Naive B cell (primary cell): ENCODE data around the gene TMEM217. TPM values are rescaled to one million over a fixed set of nuclear protein-coding genes. Genes with fewer than 3 reads are reported as not detected.
A peak's percentile ranks its signal among the peaks of the same experiment; 100 is the strongest.
"Not testable (repeated sequence)": the region's sequence is repeated elsewhere in the genome, so short reads cannot be mapped to it uniquely, and the experiment has no call there.

Source experiments
- ATAC-seq, 2 donors: fragments of 150-1000 bp; cut with Tn5 transposase; 2 replicates each; pipeline ENCODE4 v1.10.0; 2021; ENCODE audit warnings: low read depth in 2 of 2, mild to moderate bottlenecking in 2 of 2, moderate library complexity in 2 of 2
- DNase-seq: peaks from one replicate; pipeline ENCODE4 v3.0.0; 2022
- H3K27ac Mint-ChIP-seq, 6 donors: one replicate each; pipeline ENCODE4 v1.8.0; 2020 to 2022; ENCODE audit warnings: mild to moderate bottlenecking in 6 of 6, mixed read lengths in 6 of 6, moderate library complexity in 5 of 6, inconsistent platforms in 2 of 6
- H3K27me3 Mint-ChIP-seq, 3 donors: one replicate each; pipeline ENCODE4 v1.8.0; 2021 to 2022; ENCODE audit warnings: mixed read lengths in 3 of 3, mild to moderate bottlenecking in 1 of 3
- H3K36me3 Mint-ChIP-seq, 2 donors: one replicate each; pipeline ENCODE4 v1.8.0; 2020 to 2022; ENCODE audit warnings: mixed read lengths in 2 of 2, inconsistent platforms in 1 of 2, mild to moderate bottlenecking in 1 of 2
- H3K4me1 Mint-ChIP-seq, 3 donors: one replicate each; pipeline ENCODE4 v1.8.0; 2020 to 2022; ENCODE audit warnings: mixed read lengths in 3 of 3, inconsistent platforms in 1 of 3, mild to moderate bottlenecking in 1 of 3, moderate library complexity in 1 of 3
- H3K4me3 Mint-ChIP-seq, 8 donors: one replicate each; pipeline ENCODE4 v1.8.0; 2020 to 2022; ENCODE audit warnings: mild to moderate bottlenecking in 8 of 8, mixed read lengths in 8 of 8, moderate library complexity in 8 of 8, inconsistent platforms in 2 of 8
- H3K9me3 Mint-ChIP-seq, 7 donors: one replicate each; pipeline ENCODE4 v1.8.0; 2020 to 2022; ENCODE audit warnings: mixed read lengths in 7 of 7, mild to moderate bottlenecking in 5 of 7, inconsistent platforms in 2 of 7, moderate library complexity in 1 of 7
- polyA plus RNA-seq, 6 donors: library from polyadenylated mRNA; unstranded; fragments of 300-500 nt; fragmentation: Illumina TruSeq; gene quantifications; one replicate each; pipeline ENCODE4 v1.2.3, GENCODE V29; 2021; ENCODE audit warnings: low read depth in 6 of 6

TMEM217 gene
- polyA plus RNA-seq, 6 donors from 2014 or later, result 0.18 to 0.96 (median 0.32) TPM; not detected in 3

GRCh38 chr6:37192666-37193065, 65.3 kb downstream of the TMEM217 start:
- peaks cover 0 to 5% (median 4%) of the 10 kb centered on the region in 3 donors for H3K27me3 Mint-ChIP-seq
- no peaks in the 10 kb centered on the region for H3K9me3 Mint-ChIP-seq
- H3K4me1 Mint-ChIP-seq, result peaks cover 0 to 4% (median 0%) of the 10 kb centered on the region in 3 donors
- no peak for DNase-seq
- ATAC-seq, result no peak
- no peak overlapping the region for H3K27ac Mint-ChIP-seq
- peak overlapping the region in 1 of 8 donors; percentile 25 for H3K4me3 Mint-ChIP-seq
- no peaks in the 10 kb centered on the region for H3K36me3 Mint-ChIP-seq

- peak overlapping the region in 1 of 8 donors; percentile 25 for H3K4me3 Mint-ChIP-seq
- peaks cover 0 to 10% (median 0%) of the 10 kb centered on the region in 3 donors for H3K27me3 Mint-ChIP-seq
- H3K36me3 Mint-ChIP-seq, result no peaks in the 10 kb centered on the region
- H3K4me1 Mint-ChIP-seq, result peaks cover 9 to 18% (median 10%) of the 10 kb centered on the region in 3 donors
- peak overlapping the region in 1 of 6 donors; percentile 59 for H3K27ac Mint-ChIP-seq
- DNase-seq (no peak), ATAC-seq (no peak)
- H3K9me3 Mint-ChIP-seq, result no peaks in the 10 kb centered on the region
Observed at GRCh38 chr6:37190159-37190535, 67.8 kb downstream of the TMEM217 start.

- H3K4me3 Mint-ChIP-seq, result no peak overlapping the region
- ATAC-seq, result no peak
- peaks cover 0 to 10% (median 0%) of the 10 kb centered on the region in 3 donors for H3K27me3 Mint-ChIP-seq
- no peaks in the 10 kb centered on the region for H3K9me3 Mint-ChIP-seq
- no peaks in the 10 kb centered on the region for H3K36me3 Mint-ChIP-seq
- H3K27ac Mint-ChIP-seq, result no peak overlapping the region
- no peak for DNase-seq
- peaks cover 9 to 18% (median 10%) of the 10 kb centered on the region in 3 donors for H3K4me1 Mint-ChIP-seq
Observed at GRCh38 chr6:37188962-37189510, 68.9 kb downstream of the TMEM217 start.

GRCh38 chr6:37187321-37188022, 70.5 kb downstream of the TMEM217 start:
- DNase-seq (no peak), ATAC-seq (no peak)
- Mint-ChIP-seq H3K27me3 (peaks cover 0 to 7% (median 0%) of the 10 kb centered on the region in 3 donors), H3K9me3 (no peaks in the 10 kb centered on the region), H3K27ac (peak overlapping the region in 1 of 6 donors; percentile 70), H3K36me3 (no peaks in the 10 kb centered on the region), H3K4me1 (peaks cover 15 to 30% (median 16%) of the 10 kb centered on the region in 3 donors), H3K4me3 (no peak overlapping the region)

GRCh38 chr6:37185949-37186720, 71.8 kb downstream of the TMEM217 start:
- Mint-ChIP-seq H3K4me1 (peaks cover 15 to 33% (median 16%) of the 10 kb centered on the region in 3 donors), H3K27ac (peak overlapping the region in 3 of 6 donors; percentile 40 to 67 (median 47)), H3K4me3 (peak overlapping the region in 1 of 8 donors; percentile 7)
- H3K9me3 Mint-ChIP-seq, DNase-seq, H3K27me3 Mint-ChIP-seq, H3K36me3 Mint-ChIP-seq, ATAC-seq: not testable (repeated sequence)

- Mint-ChIP-seq H3K27me3 (peaks cover 0 to 6% (median 0%) of the 10 kb centered on the region in 3 donors), H3K27ac (peak overlapping the region in 2 of 6 donors; percentile 10 to 76), H3K9me3 (no peaks in the 10 kb centered on the region), H3K36me3 (no peaks in the 10 kb centered on the region), H3K4me1 (peaks cover 18 to 36% (median 20%) of the 10 kb centered on the region in 3 donors), H3K4me3 (peak overlapping the region in 4 of 8 donors; percentile 36 to 83 (median 58))
- ATAC-seq (peak; percentile 100), DNase-seq (peak; percentile 67)
Observed at GRCh38 chr6:37182736-37183590, 75.0 kb downstream of the TMEM217 start.

GRCh38 chr6:37180610-37181009, 77.3 kb downstream of the TMEM217 start:
- not testable (repeated sequence) for H3K36me3 Mint-ChIP-seq, DNase-seq, ATAC-seq, H3K4me3 Mint-ChIP-seq, H3K27me3 Mint-ChIP-seq, H3K9me3 Mint-ChIP-seq, H3K27ac Mint-ChIP-seq
- H3K4me1 Mint-ChIP-seq, result peaks cover 28 to 45% (median 34%) of the 10 kb centered on the region in 3 donors

GRCh38 chr6:37180075-37180474, 77.9 kb downstream of the TMEM217 start:
- H3K27me3 Mint-ChIP-seq, result no peaks in the 10 kb centered on the region
- H3K27ac Mint-ChIP-seq, result no peak overlapping the region
- H3K4me3 Mint-ChIP-seq, result no peak overlapping the region
- H3K4me1 Mint-ChIP-seq, result peaks cover 33 to 51% (median 40%) of the 10 kb centered on the region in 3 donors
- H3K9me3 Mint-ChIP-seq, result no peaks in the 10 kb centered on the region
- peaks cover 0 to 6% of the 10 kb centered on the region in 2 donors for H3K36me3 Mint-ChIP-seq
- ATAC-seq, result no peak
- no peak for DNase-seq

GRCh38 chr6:37177935-37178517, 79.9 kb downstream of the TMEM217 start:
- peaks cover 10 to 21% of the 10 kb centered on the region in 2 donors for H3K36me3 Mint-ChIP-seq
- peak overlapping the region in 7 of 8 donors; percentile 10 to 88 (median 68) for H3K4me3 Mint-ChIP-seq
- ATAC-seq, result no peak

GRCh38 chr6:37177077-37177934, 80.6 kb downstream of the TMEM217 start:
- Mint-ChIP-seq H3K36me3 (peaks cover 10 to 22% of the 10 kb centered on the region in 2 donors), H3K27ac (peak overlapping the region; percentile 6 to 96 (median 58)), H3K4me1 (peaks cover 42 to 65% (median 53%) of the 10 kb centered on the region in 3 donors), H3K9me3 (no peaks in the 10 kb centered on the region), H3K4me3 (peak overlapping the region; percentile 10 to 88 (median 72)), H3K27me3 (no peaks in the 10 kb centered on the region)
- DNase-seq, result peak; percentile 84
- peak; percentile 84 to 87 for ATAC-seq

More at GRCh38 chr6:37177935-37178517, 79.9 kb downstream of the TMEM217 start:
- no peaks in the 10 kb centered on the region for H3K27me3 Mint-ChIP-seq
- H3K9me3 Mint-ChIP-seq, result no peaks in the 10 kb centered on the region
- no peak for DNase-seq
- peaks cover 40 to 63% (median 49%) of the 10 kb centered on the region in 3 donors for H3K4me1 Mint-ChIP-seq
- peak overlapping the region in 4 of 6 donors; percentile 6 to 78 (median 41) for H3K27ac Mint-ChIP-seq

- H3K4me3 Mint-ChIP-seq, result peak overlapping the region in 7 of 8 donors; percentile 26 to 90 (median 79)
- peak overlapping the region; percentile 47 to 97 (median 87) for H3K27ac Mint-ChIP-seq
- peaks cover 10 to 22% of the 10 kb centered on the region in 2 donors for H3K36me3 Mint-ChIP-seq
- no peak for ATAC-seq
- peaks cover 47 to 70% (median 61%) of the 10 kb centered on the region in 3 donors for H3K4me1 Mint-ChIP-seq
- no peaks in the 10 kb centered on the region for H3K9me3 Mint-ChIP-seq
- H3K27me3 Mint-ChIP-seq, result no peaks in the 10 kb centered on the region
- DNase-seq, result no peak
Observed at GRCh38 chr6:37176268-37177076, 81.5 kb downstream of the TMEM217 start.
